Measurements from ENCODE around the gene XCL2. TPM values are rescaled to one million over a fixed set of nuclear protein-coding genes. Genes with fewer than 3 reads are reported as not detected.

Gene XCL2
- total RNA-seq, 1 donor from 2014 or later: not detected

GRCh38 chr1:168565825-168566224 is 22.0 kb upstream of the XCL2 start:
- Histone ChIP-seq H3K4me3 (ENCODE audit: low read depth, low read length) (no peak overlapping the region), H3K27me3 (ENCODE audit: control insufficient read depth, insufficient read depth, low read length) (no peaks in the 10 kb centered on the region), H3K36me3 (ENCODE audit: control insufficient read depth, insufficient read depth, low read length) (no peaks in the 10 kb centered on the region)
- no peak for DNase-seq (ENCODE audit: low read depth)
- FAIRE-seq: no peak
- no peak for TF ChIP-seq CTCF (IDR thresholded peaks at IDR 0.05; ENCODE audit: insufficient read depth, low read length, severe bottlenecking)

GRCh38 chr1:168561989-168562388 is 18.2 kb upstream of the XCL2 start:
- no peak overlapping the region for H3K4me3 ChIP-seq (ENCODE audit: low read depth, low read length)
- TF ChIP-seq CTCF (IDR thresholded peaks at IDR 0.05; ENCODE audit: insufficient read depth, low read length, severe bottlenecking): no peak
- no peaks in the 10 kb centered on the region for H3K27me3 ChIP-seq (ENCODE audit: control insufficient read depth, insufficient read depth, low read length)
- no peaks in the 10 kb centered on the region for H3K36me3 ChIP-seq (ENCODE audit: control insufficient read depth, insufficient read depth, low read length)
- no peak for DNase-seq (ENCODE audit: low read depth)
- FAIRE-seq: no peak

- TF ChIP-seq CTCF (IDR thresholded peaks at IDR 0.05; ENCODE audit: insufficient read depth, low read length, severe bottlenecking): no peak
- Histone ChIP-seq H3K4me3 (ENCODE audit: low read depth, low read length) (no peak overlapping the region), H3K27me3 (ENCODE audit: control insufficient read depth, insufficient read depth, low read length) (no peaks in the 10 kb centered on the region), H3K36me3 (ENCODE audit: control insufficient read depth, insufficient read depth, low read length) (no peaks in the 10 kb centered on the region)
- no peak for DNase-seq (ENCODE audit: low read depth)
- no peak for FAIRE-seq
Measured at GRCh38 chr1:168560370-168560769, 16.6 kb upstream of the XCL2 start.

GRCh38 chr1:168556647-168557046 is 12.8 kb upstream of the XCL2 start:
- no peak for TF ChIP-seq CTCF (IDR thresholded peaks at IDR 0.05; ENCODE audit: insufficient read depth, low read length, severe bottlenecking)
- Histone ChIP-seq H3K4me3 (ENCODE audit: low read depth, low read length) (no peak overlapping the region), H3K27me3 (ENCODE audit: control insufficient read depth, insufficient read depth, low read length) (no peaks in the 10 kb centered on the region), H3K36me3 (ENCODE audit: control insufficient read depth, insufficient read depth, low read length) (no peaks in the 10 kb centered on the region)
- DNase-seq (ENCODE audit: low read depth) (no peak), FAIRE-seq (no peak)

GRCh38 chr1:168555508-168556046 is 11.8 kb upstream of the XCL2 start:
- H3K4me3 ChIP-seq (ENCODE audit: low read depth, low read length): no peak overlapping the region
- no peaks in the 10 kb centered on the region for H3K27me3 ChIP-seq (ENCODE audit: control insufficient read depth, insufficient read depth, low read length)
- no peaks in the 10 kb centered on the region for H3K36me3 ChIP-seq (ENCODE audit: control insufficient read depth, insufficient read depth, low read length)
- DNase-seq (ENCODE audit: low read depth) (no peak), FAIRE-seq (peak; percentile 47)
- no peak for TF ChIP-seq CTCF (IDR thresholded peaks at IDR 0.05; ENCODE audit: insufficient read depth, low read length, severe bottlenecking)
